SK-N-SH treated with all-trans-retinoic acid at 6 μM for 48 hours (cell line): ENCODE measurements around the gene SLC39A10.
"Not testable (repeated sequence)": the region's sequence is repeated elsewhere in the genome, so short reads cannot be mapped to it uniquely, and the experiment has no call there.

Experiments used
- ARNTL ChIP-seq: fragments of 450-650 bp; formaldehyde crosslinking; IDR thresholded peaks from 2 replicates; pipeline ENCODE4 v1.5.0; 2020; ENCODE audit warnings: low read depth, mild to moderate bottlenecking, moderate library complexity, borderline replicate concordance
- ISL1 ChIP-seq: fragments of 250-450 bp; sonication (Bioruptor Pico); IDR thresholded peaks from 2 replicates; pipeline ENCODE4 v2.1.2; 2022; ENCODE audit warnings: mild to moderate bottlenecking, moderate library complexity
- PPARA ChIP-seq: fragments of 250-450 bp; sonication (Bioruptor Pico); IDR thresholded peaks from 2 replicates; pipeline ENCODE4 v1.5.0; 2020; ENCODE audit warnings: mild to moderate bottlenecking, borderline replicate concordance
- TCF4 ChIP-seq: fragments of 250-450 bp; sonication (Bioruptor Pico); IDR thresholded peaks from 2 replicates; pipeline ENCODE4 v1.8.0; 2021; ENCODE audit warnings: mild to moderate bottlenecking, moderate library complexity, borderline replicate concordance
- ZC3H10 ChIP-seq: fragments of 250-450 bp; sonication (Bioruptor Pico); IDR thresholded peaks from 2 replicates; pipeline ENCODE4 v1.5.1; 2021; ENCODE audit warnings: mild to moderate bottlenecking, moderate library complexity
- ZFP30 ChIP-seq: fragments of 450-650 bp; formaldehyde crosslinking; IDR thresholded peaks from 2 replicates; pipeline ENCODE4 v1.5.0; 2022; ENCODE audit warnings: mild to moderate bottlenecking, moderate library complexity
- ZNF70 ChIP-seq: fragments of 450-650 bp; formaldehyde crosslinking; IDR thresholded peaks from 2 replicates; pipeline ENCODE4 v1.5.0; 2020; ENCODE audit warnings: mild to moderate bottlenecking, moderate library complexity
- ZNF8 ChIP-seq: fragments of 450-650 bp; formaldehyde crosslinking; IDR thresholded peaks from 2 replicates; pipeline ENCODE4 v1.5.0; 2020; ENCODE audit warnings: mild to moderate bottlenecking, moderate library complexity
- TF ChIP-seq, protein P1 (sequence below): fragments of 250-450 bp; sonication (Bioruptor Pico); IDR thresholded peaks from 2 replicates; pipeline ENCODE4 v1.5.1; 2020; ENCODE audit warnings: low read depth, mild to moderate bottlenecking, moderate library complexity

DNA sequence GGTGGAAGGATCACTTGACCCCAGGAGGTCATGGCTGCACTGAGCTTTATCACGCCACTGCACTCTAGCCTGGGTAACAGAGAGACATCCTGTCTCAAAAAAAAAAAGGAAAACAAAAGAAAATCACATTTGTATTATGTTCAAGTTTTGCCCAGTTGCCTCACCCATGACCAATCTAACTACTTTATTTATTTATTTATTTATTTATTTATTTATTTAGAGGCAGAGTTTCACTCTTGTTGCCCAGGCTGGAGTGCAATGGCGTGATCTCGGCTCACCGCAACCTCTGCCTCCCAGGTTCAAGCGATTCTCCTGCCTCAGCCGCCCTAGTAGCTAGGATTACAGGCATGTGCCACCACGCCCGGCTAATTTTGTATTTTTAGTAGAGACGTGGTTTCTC lies 12.3 kb upstream of the SLC39A10 start:
- TF ChIP-seq ISL1 (CRISPR knock-in tag); TCF4 (CRISPR knock-in tag); ZFP30; ARNTL (CRISPR knock-in tag); PPARA (CRISPR knock-in tag); ZNF70 (CRISPR knock-in tag); ZC3H10; ZNF8 (CRISPR knock-in tag): not testable (repeated sequence)
- TF ChIP-seq, protein P1, sequence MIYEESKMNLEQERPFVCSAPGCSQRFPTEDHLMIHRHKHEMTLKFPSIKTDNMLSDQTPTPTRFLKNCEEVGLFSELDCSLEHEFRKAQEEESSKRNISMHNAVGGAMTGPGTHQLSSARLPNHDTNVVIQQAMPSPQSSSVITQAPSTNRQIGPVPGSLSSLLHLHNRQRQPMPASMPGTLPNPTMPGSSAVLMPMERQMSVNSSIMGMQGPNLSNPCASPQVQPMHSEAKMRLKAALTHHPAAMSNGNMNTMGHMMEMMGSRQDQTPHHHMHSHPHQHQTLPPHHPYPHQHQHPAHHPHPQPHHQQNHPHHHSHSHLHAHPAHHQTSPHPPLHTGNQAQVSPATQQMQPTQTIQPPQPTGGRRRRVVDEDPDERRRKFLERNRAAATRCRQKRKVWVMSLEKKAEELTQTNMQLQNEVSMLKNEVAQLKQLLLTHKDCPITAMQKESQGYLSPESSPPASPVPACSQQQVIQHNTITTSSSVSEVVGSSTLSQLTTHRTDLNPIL: not testable (repeated sequence)
